H54 (cell line): ENCODE data around the gene ADPRM.

Experiments used
- DNase-seq: peaks from one replicate; pipeline ENCODE4 v3.0.0; 2011; ENCODE audit warnings: low spot score, mixed read lengths; ENCODE audit not compliant: insufficient read length
- FAIRE-seq: peaks from 3 replicates; lab custom pipeline; 2011; peaks lifted over from hg19 to GRCh38; lab: Jason Lieb, UNC
- POLR2A ChIP-seq: IDR thresholded peaks from 2 replicates; pipeline ENCODE4 v1.6.1; 2011; ENCODE audit warnings: low read depth, mild to moderate bottlenecking, low read length

The ADPRM gene, protein sequence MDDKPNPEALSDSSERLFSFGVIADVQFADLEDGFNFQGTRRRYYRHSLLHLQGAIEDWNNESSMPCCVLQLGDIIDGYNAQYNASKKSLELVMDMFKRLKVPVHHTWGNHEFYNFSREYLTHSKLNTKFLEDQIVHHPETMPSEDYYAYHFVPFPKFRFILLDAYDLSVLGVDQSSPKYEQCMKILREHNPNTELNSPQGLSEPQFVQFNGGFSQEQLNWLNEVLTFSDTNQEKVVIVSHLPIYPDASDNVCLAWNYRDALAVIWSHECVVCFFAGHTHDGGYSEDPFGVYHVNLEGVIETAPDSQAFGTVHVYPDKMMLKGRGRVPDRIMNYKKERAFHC

DNA sequence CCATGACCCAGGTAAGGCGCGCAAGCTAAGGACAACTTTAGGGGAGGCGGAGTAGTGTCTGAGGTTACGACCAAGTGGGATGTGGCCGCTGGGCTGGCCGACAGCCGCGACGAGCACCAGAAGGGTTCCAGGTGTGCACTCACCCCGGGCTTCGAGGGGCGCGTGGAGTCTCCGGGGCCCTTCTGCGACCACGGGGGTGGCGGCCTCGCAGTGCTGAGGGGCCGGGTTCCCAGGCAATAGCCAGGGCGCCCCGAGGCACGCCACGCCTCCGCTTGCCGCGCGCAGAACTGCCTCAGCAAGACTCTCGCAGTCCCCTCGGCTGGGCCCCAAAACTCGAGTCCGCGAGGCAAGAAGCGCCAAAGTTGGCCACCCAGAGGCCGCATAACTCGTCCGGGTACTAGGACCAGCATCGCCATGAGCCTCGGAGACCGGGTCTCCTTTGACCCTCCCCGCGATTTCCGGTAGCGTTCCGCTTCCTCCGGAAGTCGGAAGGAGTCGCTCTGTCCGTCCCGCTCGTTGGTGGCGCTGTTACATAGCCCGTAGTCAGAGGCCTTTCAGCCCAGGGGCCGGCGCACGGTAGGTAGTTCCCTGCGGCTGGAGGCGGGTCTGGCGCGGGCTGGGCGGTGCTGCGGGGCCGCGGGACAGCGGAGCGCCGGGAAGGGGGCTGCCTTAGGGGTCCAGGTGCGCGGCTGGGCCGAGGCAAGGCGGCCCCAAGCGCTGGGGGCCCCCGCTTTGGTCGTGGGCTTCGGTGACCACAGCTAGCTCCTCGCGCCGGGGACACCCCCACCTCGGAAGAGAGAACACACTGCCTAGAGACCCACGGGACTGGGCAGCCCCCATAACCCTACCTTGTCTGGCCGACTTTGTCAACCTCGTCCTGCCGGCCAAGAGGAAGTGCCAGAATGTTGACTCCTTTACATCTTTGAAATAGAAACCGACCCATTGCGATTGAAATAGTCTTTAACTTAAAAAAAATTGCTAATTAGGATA is at the start of gene ADPRM, which contains the start of gene SCO1:
Gene ADPRM (plus strand): TSS at position 503 of the 990 bp plus-strand sequence. CDS start 7,333 bp downstream, outside the sequence.
Gene SCO1 (minus strand): TSS at position 442 of the 990 bp plus-strand sequence. CDS start 26 bp downstream, at position 416.
- FAIRE-seq: peak; percentile 89

GRCh38 chr17:10648381-10648780 is 49.0 kb upstream of the ADPRM start:
- TF ChIP-seq POLR2A: no peak
- FAIRE-seq (no peak), DNase-seq (no peak)

More for the DNA sequence above, at the start of gene ADPRM, which contains the start of gene SCO1:
- peak; percentile 86 for DNase-seq
- peak; percentile 73 for TF ChIP-seq POLR2A

GRCh38 chr17:10648956-10649355 is 48.4 kb upstream of the ADPRM start:
- FAIRE-seq: no peak
- DNase-seq: no peak
- no peak for TF ChIP-seq POLR2A

- no peak for FAIRE-seq
- DNase-seq: no peak
- TF ChIP-seq POLR2A: no peak
These were observed 47.8 kb upstream of the ADPRM start for GRCh38 chr17:10649602-10650001.

DNA sequence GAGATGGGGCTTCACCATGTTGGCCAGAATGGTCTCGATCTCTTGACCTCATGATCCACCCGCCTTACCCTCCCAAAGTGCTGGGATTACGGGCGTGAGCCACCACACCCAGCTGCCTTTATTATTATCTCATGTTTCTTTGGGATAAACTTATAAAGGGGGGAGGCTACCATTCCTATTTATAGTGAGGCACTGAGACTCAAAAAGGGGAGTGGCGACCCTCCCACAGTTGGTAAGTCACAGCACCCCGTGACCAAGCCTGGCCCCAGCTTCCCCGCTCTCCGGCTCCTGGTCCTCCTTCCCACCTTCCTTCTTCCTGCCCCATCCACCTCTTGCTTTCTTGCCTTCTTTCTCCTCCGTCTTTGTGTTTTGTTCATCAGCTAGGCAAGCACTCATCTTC is 45.5 kb upstream of the ADPRM start:
- FAIRE-seq: no peak
- DNase-seq: no peak
- no peak for TF ChIP-seq POLR2A

- DNase-seq (no peak), FAIRE-seq (no peak)
- TF ChIP-seq POLR2A: no peak
These were observed 44.3 kb upstream of the ADPRM start for GRCh38 chr17:10652984-10653659.

DNA sequence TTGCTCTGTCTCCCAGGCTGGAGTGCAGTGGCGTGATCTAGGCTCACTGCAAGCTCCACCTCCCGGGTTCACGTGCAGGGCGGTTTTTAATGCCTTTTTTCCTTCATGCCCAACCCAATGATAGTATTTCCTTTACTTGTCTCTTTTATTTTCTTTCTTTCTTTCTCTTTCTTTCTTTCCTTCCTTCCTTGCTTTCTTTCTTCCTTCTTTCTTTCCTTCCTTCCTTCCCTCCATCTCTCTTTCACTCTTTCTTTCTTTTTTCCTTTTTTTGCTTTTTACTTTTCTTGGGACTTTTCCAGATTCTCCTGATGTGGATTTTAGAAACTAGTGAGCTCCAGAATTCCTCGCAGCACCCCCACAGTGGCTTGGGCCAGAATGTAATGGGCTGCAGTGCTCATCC is 43.4 kb upstream of the ADPRM start:
- TF ChIP-seq POLR2A: no peak
- FAIRE-seq: no peak
- DNase-seq: no peak

DNA sequence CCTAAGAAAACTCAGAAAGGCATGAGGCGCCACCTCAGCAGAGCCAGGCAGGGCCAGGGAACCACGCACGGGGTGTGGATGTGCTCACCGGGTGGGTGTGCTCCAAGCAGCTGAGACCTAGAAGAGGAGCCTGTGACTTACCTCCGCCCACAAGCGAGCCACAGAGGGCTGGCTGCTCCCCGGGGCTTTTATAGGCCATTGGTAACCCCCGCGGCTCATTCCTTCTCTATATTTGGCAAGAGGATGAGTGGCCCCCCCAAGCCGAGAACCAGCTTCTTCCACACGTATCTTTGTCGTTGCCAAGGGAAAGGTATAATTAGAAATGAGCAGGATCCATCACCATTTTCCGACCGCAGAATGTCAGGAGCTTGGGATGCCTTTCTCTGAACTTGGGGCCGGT is 40.2 kb upstream of the ADPRM start, which contains the start of gene MYH3:
Gene MYH3 (minus strand): TSS at position 162 of the 400 bp plus-strand sequence. CDS start 2,245 bp downstream, outside the sequence.
- DNase-seq: no peak
- no peak for FAIRE-seq
- no peak for TF ChIP-seq POLR2A

- FAIRE-seq: no peak
- no peak for TF ChIP-seq POLR2A
- DNase-seq: no peak
These were observed 39.5 kb upstream of the ADPRM start for GRCh38 chr17:10657879-10658278.

DNA sequence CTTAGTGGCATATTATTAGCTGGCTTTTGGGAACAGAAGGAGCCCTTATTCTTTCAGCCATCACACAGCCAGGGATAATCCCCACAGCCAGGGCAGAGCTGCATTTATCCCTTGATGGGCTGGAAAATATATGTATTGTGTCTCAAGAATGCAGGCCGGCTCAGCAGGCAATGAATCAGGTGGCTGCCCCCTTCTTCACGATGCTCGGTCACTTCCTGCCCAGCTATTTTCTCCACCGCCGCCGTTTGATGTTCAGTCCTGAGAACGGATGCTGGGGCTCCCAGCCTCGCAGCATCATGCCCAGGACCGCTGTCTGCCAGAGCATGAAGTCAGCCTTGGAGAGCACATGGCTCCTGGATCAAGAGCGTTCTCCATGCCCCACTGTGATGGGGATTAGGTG is 36.0 kb upstream of the ADPRM start:
- TF ChIP-seq POLR2A: no peak
- DNase-seq (no peak), FAIRE-seq (no peak)

DNA sequence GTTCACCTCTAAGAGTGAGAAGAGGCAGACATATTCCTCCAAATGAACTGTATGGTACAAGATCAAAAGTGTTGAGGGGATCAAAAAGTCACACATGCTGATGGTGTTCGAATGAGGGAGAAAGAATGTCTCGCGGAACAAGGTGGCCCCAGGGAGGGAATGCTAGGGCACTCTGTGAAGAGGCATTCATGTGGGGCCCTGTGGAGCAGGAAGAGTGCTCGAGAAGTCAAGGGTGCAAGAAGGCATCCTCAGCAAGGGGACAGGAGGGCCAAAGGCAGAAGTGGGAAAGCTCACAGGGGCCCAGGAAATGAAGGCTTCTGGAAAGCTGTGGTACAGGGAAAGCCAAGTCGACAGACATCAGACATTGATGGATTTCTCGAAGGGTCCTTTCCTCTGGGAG is 34.2 kb upstream of the ADPRM start:
- FAIRE-seq (no peak), DNase-seq (no peak)
- no peak for TF ChIP-seq POLR2A

GRCh38 chr17:10664571-10664970 is 32.8 kb upstream of the ADPRM start:
- no peak for TF ChIP-seq POLR2A
- no peak for FAIRE-seq
- DNase-seq: no peak

GRCh38 chr17:10666906-10667305 is 30.5 kb upstream of the ADPRM start:
- no peak for TF ChIP-seq POLR2A
- FAIRE-seq (no peak), DNase-seq (no peak)

- FAIRE-seq (no peak), DNase-seq (peak; percentile 15)
- no peak for TF ChIP-seq POLR2A
These were observed 28.6 kb upstream of the ADPRM start for GRCh38 chr17:10668775-10669174.
